ENCODE measurements around the gene PRKG1.

DNA sequence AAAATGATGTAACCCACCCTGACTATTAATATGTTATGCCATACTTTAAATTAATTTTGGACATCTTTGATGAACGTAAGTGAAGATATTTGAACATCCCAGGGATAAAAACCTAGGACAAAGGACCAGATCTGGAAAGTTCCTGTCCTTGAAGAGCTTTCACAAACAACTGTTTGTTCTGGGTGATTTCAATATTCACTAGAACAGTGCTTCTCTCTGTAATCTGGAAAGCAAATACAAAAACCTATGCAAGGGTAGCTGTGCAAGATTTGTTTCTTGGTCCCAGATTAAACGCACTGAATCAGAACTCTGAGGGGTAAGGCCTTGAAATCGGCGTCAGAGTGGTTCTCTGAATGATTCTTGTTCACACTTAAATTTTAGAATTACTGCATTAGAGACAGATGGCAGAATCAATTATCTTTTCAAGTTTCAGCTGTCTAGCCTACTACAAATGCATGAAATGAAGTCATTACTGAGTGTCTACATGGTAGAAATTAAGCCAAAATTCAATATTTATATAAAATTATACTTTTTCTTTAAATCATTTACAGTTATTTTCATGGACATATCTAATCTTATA lies 694.7 kb downstream of the PRKG1 start:
- no peak for TF ChIP-seq CTCF (conservative IDR thresholded peaks at IDR 0.05 in 1 of 2, IDR thresholded peaks at IDR 0.05 in 1 of 2; ENCODE audit: low read depth in 1 of 2, low read length in 2 of 2)
- TF ChIP-seq EZH2 (IDR thresholded peaks at IDR 0.05; ENCODE audit: low read length, missing control alignments), result no peak
